ENCODE data around the gene PKLR. TPM values are rescaled to one million over a fixed set of nuclear protein-coding genes. Genes with fewer than 3 reads are reported as not detected.

PKLR gene
- polyA plus RNA-seq, 1 experiment, result not detected

DNA sequence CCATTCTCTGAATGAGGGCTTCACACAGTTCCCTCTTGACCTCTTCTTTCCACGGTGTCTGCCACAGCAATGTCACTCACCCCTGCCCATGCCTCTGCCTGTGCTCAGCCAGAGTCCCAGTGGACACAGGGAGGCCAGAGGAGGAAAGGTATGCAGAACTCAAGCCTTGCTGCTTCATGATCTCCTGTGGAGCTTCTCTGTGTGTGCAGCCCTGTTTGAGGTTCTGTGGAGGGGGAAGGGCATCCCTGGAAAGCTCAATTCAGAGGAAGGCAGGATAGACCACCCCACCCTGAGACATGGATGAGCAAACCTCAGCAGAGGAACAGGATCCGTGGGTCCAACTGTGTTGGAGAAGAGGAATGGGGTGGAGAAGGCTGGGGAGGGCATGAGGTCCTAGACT, 22.0 kb downstream of the PKLR start:
- ChIA-PET CTCF (interaction anchor here (2.1 kb wide), 1 partner anchor 29 kb away, joined by 7 read pairs; no protein-coding TSS in a partner anchor), POLR2A (no interaction called here)
- no peak overlapping the region for H3K4me3 ChIP-seq (ENCODE audit: low read depth, low read length)

GRCh38 chr1:155278689-155279160, 22.5 kb downstream of the PKLR start:
- DNase-seq (ENCODE audit: low read depth, low spot score), result no peak
- TF ChIP-seq, protein P1, sequence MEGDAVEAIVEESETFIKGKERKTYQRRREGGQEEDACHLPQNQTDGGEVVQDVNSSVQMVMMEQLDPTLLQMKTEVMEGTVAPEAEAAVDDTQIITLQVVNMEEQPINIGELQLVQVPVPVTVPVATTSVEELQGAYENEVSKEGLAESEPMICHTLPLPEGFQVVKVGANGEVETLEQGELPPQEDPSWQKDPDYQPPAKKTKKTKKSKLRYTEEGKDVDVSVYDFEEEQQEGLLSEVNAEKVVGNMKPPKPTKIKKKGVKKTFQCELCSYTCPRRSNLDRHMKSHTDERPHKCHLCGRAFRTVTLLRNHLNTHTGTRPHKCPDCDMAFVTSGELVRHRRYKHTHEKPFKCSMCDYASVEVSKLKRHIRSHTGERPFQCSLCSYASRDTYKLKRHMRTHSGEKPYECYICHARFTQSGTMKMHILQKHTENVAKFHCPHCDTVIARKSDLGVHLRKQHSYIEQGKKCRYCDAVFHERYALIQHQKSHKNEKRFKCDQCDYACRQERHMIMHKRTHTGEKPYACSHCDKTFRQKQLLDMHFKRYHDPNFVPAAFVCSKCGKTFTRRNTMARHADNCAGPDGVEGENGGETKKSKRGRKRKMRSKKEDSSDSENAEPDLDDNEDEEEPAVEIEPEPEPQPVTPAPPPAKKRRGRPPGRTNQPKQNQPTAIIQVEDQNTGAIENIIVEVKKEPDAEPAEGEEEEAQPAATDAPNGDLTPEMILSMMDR (IDR thresholded peaks at IDR 0.05; ENCODE audit: low read depth, low read length), result no peak
- Histone ChIP-seq H3K4me3 (ENCODE audit: low read depth, low read length) (no peak overlapping the region; the same call in 1 of the 2 replicates), H3K9me3 (ENCODE audit: control insufficient read depth, insufficient read depth, low read length) (no peaks in the 10 kb centered on the region), H3K27me3 (ENCODE audit: control insufficient read depth, insufficient read depth, low read length) (no peaks in the 10 kb centered on the region), H3K27ac (ENCODE audit: low read depth, low read length) (no peak overlapping the region)
- ChIA-PET CTCF (interaction anchor here (0.6 to 2.1 kb wide), 3 partner anchors 28 to 82 kb away, joined by 3 to 7 read pairs (median 7); no protein-coding TSS in a partner anchor), POLR2A (no interaction called here)

More for the DNA sequence above, 22.0 kb downstream of the PKLR start:
- TF ChIP-seq, protein P1 (IDR thresholded peaks at IDR 0.05; ENCODE audit: low read depth, low read length), result no peak
- DNase-seq (ENCODE audit: low read depth, low spot score), result no peak
- no peaks in the 10 kb centered on the region for H3K9me3 ChIP-seq (ENCODE audit: control insufficient read depth, insufficient read depth, low read length)
- H3K27me3 ChIP-seq (ENCODE audit: control insufficient read depth, insufficient read depth, low read length), result no peaks in the 10 kb centered on the region
- no peak overlapping the region for H3K27ac ChIP-seq (ENCODE audit: low read depth, low read length)

- no peaks in the 10 kb centered on the region for H3K27me3 ChIP-seq (ENCODE audit: control insufficient read depth, insufficient read depth, low read length)
- no peak overlapping the region for H3K27ac ChIP-seq (ENCODE audit: low read depth, low read length)
- POLR2A ChIA-PET, result no interaction called here
- TF ChIP-seq, protein P1 (IDR thresholded peaks at IDR 0.05; ENCODE audit: low read depth, low read length), result peak; percentile 28
- no peaks in the 10 kb centered on the region for H3K9me3 ChIP-seq (ENCODE audit: control insufficient read depth, insufficient read depth, low read length)
- H3K4me3 ChIP-seq (ENCODE audit: low read depth, low read length), result peak overlapping the region; percentile 74
- no peak for DNase-seq (ENCODE audit: low read depth, low spot score)
- CTCF ChIA-PET, result interaction anchor here (0.6 to 2.1 kb wide), 3 partner anchors 27 to 83 kb away, joined by 3 to 7 read pairs (median 7); no protein-coding TSS in a partner anchor
These were observed 23.1 kb downstream of the PKLR start for GRCh38 chr1:155277902-155278688.

GRCh38 chr1:155277070-155277901, 24.0 kb downstream of the PKLR start, which contains the start of gene HCN3:
TSS of gene HCN3 (plus strand) at chr1:155277463. CDS start at chr1:155277591, 128 bp downstream.
- ChIA-PET CTCF (interaction anchor here (0.6 to 2.5 kb wide), 13 partner anchors 9 to 420 kb away, joined by 3 to 15 read pairs (median 3); partner anchors contain the start of genes ENTREP3 and RUSC1), POLR2A (interaction anchor here (0.5 to 1.2 kb wide), 4 partner anchors 22 to 83 kb away, joined by 3 to 4 read pairs (median 3); partner anchors contain the start of gene ENTREP3)
- H3K4me3 ChIP-seq (ENCODE audit: low read depth, low read length), result peak within 1 kb of the TSS; percentile 74
- no peaks in the 10 kb centered on the region for H3K9me3 ChIP-seq (ENCODE audit: control insufficient read depth, insufficient read depth, low read length)
- no peak within 1 kb of the TSS for H3K27ac ChIP-seq (ENCODE audit: low read depth, low read length)
- no peaks in the 10 kb centered on the region for H3K27me3 ChIP-seq (ENCODE audit: control insufficient read depth, insufficient read depth, low read length)
- DNase-seq (ENCODE audit: low read depth, low spot score), result peak; percentile 85
- TF ChIP-seq, protein P1 (IDR thresholded peaks at IDR 0.05; ENCODE audit: low read depth, low read length), result peak; percentile 47
